Measurements from ENCODE around the gene ISOC2. TPM values are rescaled to one million over a fixed set of nuclear protein-coding genes. Genes with fewer than 3 reads are reported as not detected.

ISOC2 gene
- total and polyA plus RNA-seq, 9 donors: 1.4 to 39.4 (median 31.7) TPM

DNA sequence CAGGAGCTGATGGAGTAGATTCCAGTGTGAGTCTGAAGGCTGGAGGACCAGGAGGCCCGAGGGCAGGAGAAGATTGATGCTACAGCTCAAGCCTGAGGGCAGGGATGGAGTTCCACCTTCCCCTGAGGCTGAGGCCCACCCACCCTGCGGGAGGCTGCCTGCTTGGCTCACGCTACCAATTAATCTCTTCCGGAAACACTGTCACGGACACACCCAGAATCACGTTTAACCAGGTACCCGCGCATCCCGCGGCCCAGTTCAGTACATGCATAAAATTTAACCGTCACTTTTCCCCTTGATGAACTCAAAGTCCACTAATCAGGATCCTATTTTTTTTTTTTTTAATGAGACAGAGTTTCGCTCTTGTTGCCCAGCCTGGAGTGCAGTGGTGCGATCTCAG lies 9.8 kb upstream of the ISOC2 start:
- TF ChIP-seq EP300 (IDR thresholded peaks at IDR 0.05) (no peak), CTCF (IDR thresholded peaks at IDR 0.05) (no peak), POLR2A (IDR thresholded peaks at IDR 0.05) (no peak)
- DNase-seq: no peak
- H3K36me3 ChIP-seq: no peaks in the 10 kb centered on the region
- H3K9me3 ChIP-seq: no peaks in the 10 kb centered on the region
- H3K4me3 ChIP-seq: no peak overlapping the region
- 82 to 86% (median 83%) methylated on average over 13 of the region's 13 CpGs for WGBS, 3 donors
- H3K27ac ChIP-seq: no peak overlapping the region
- H3K4me1 ChIP-seq (ENCODE audit: insufficient read depth): peaks cover 7% of the 10 kb centered on the region
- intact Hi-C loops (cut with DNase I): no loop called here
- H3K27me3 ChIP-seq: no peaks in the 10 kb centered on the region

DNA sequence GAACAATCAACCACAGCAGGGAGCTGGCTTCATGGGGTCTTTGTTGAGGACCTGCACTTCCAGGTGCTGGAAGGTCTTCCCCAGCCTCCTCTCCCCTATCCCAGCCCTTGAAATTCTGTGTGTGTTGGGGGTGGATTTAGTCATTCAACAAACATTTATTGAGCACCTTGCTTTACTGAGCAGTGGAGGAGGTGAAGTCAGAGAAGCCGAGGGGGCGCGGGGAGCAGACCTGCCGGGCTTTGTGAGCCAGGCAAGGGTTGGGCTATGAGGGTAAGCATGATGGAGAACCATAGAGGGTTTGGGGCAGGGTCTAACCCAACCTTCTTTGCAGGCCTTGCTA lies 6.6 kb upstream of the ISOC2 start:
- 16 to 39% (median 17%) methylated on average over 4 of the region's 4 CpGs for WGBS, 3 donors
- DNase-seq: peak in 1 of 5 donors; percentile 23
- Histone ChIP-seq H3K27me3 (no peaks in the 10 kb centered on the region), H3K36me3 (no peaks in the 10 kb centered on the region), H3K9me3 (no peaks in the 10 kb centered on the region), H3K27ac (no peak overlapping the region), H3K4me1 (ENCODE audit: insufficient read depth) (peaks cover 3% of the 10 kb centered on the region), H3K4me3 (no peak overlapping the region)
- TF ChIP-seq EP300 (IDR thresholded peaks at IDR 0.05): no peak
- TF ChIP-seq POLR2A (IDR thresholded peaks at IDR 0.05): no peak
- no peak for TF ChIP-seq CTCF (IDR thresholded peaks at IDR 0.05)
- intact Hi-C loops (cut with DNase I): loop anchor here in 2 of 4 donors (5.0 kb wide), 2 partner anchors 34 to 39 kb away; no protein-coding TSS in a partner anchor

GRCh38 chr19:55467236-55468053 lies 6.0 kb upstream of the ISOC2 start:
- peaks cover 3% of the 10 kb centered on the region for H3K4me1 ChIP-seq (ENCODE audit: insufficient read depth)
- TF ChIP-seq EP300 (IDR thresholded peaks at IDR 0.05) (no peak), POLR2A (IDR thresholded peaks at IDR 0.05) (no peak), CTCF (IDR thresholded peaks at IDR 0.05) (peak; percentile 94 to 99 (median 96))
- no peaks in the 10 kb centered on the region for H3K9me3 ChIP-seq
- DNase-seq: peak; percentile 70 to 88 (median 80)
- H3K27ac ChIP-seq: no peak overlapping the region
- no peak overlapping the region for H3K4me3 ChIP-seq
- no peaks in the 10 kb centered on the region for H3K36me3 ChIP-seq
- intact Hi-C loops (cut with DNase I): loop anchor here in 2 of 4 donors (5.0 kb wide), 2 partner anchors 35 to 40 kb away; no protein-coding TSS in a partner anchor
- H3K27me3 ChIP-seq: no peaks in the 10 kb centered on the region
- 10 to 16% (median 13%) methylated on average over 28 to 29 of the region's 29 CpGs for WGBS, 3 donors

- no peak for DNase-seq
- Histone ChIP-seq H3K4me3 (no peak overlapping the region), H3K36me3 (no peaks in the 10 kb centered on the region), H3K9me3 (no peaks in the 10 kb centered on the region), H3K4me1 (ENCODE audit: insufficient read depth) (peaks cover 3% of the 10 kb centered on the region), H3K27ac (no peak overlapping the region), H3K27me3 (no peaks in the 10 kb centered on the region)
- intact Hi-C loops (cut with DNase I): loop anchor here in 2 of 4 donors (5.0 kb wide), 2 partner anchors 36 to 41 kb away; no protein-coding TSS in a partner anchor
- TF ChIP-seq POLR2A (IDR thresholded peaks at IDR 0.05) (no peak), CTCF (IDR thresholded peaks at IDR 0.05) (no peak), EP300 (IDR thresholded peaks at IDR 0.05) (no peak)
- WGBS, 3 donors: 84 to 91% (median 85%) methylated on average over 4 of the region's 4 CpGs
Observed at GRCh38 chr19:55466241-55466614, 4.8 kb upstream of the ISOC2 start.
